ENCODE results near the gene PTPRM. TPM values are rescaled to one million over a fixed set of nuclear protein-coding genes. Genes with fewer than 3 reads are reported as not detected.
A peak's percentile ranks its signal among the peaks of the same experiment; 100 is the strongest.

Gene PTPRM
- polyA plus RNA-seq, 6 donors from 2014 or later = not detected

DNA sequence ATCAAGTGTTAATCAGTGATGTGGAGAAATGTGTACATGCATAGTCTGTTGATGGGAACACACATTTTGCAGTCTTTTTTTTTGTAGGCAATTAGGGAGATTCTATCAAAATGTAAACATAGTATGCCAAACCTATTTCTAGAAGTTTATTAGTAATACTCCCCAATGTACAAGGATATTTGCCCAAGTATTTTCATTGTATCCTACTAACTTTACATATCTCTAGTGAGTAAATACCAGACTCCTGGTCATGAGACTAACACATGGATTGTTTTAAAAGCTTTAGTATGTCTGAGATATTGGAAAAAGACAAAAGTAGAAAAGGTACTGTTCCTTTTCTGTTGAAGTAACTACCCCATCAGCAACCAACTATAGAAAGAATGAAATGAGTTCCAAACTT is 513.0 kb downstream of the PTPRM start:
- DNase-seq = no peak
- peaks cover 0 to 3% (median 0%) of the 10 kb centered on the region in 7 donors for H3K9me3 Mint-ChIP-seq

DNA sequence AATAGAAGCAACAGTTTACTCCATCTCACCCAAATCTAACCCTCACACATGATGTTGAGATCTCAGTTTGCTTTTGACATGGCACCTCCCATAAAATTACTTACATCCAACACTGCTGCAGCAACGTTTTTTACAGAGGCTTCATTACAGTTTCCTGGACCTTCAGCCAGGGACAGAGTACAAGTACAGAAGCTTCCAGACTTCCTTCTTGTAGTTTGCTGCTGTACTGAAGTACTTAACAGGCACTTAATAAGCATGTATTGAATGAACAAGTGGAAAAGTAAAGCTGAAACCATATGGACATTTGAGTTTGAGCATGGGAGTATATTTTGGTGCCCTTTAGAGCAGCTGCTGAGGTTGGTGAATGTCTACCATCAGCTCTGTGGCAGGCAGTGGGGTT is 514.2 kb downstream of the PTPRM start:
- H3K4me1 Mint-ChIP-seq = no peaks in the 10 kb centered on the region
- no peak for ATAC-seq (ENCODE audit: low read depth in 2 of 2)
- H3K9me3 Mint-ChIP-seq = peaks cover 0 to 3% (median 0%) of the 10 kb centered on the region in 7 donors
- DNase-seq = no peak
- H3K36me3 Mint-ChIP-seq = no peaks in the 10 kb centered on the region
- no peak overlapping the region for H3K4me3 Mint-ChIP-seq
- peaks cover 0 to 14% (median 0%) of the 10 kb centered on the region in 3 donors for H3K27me3 Mint-ChIP-seq
- H3K27ac Mint-ChIP-seq = no peak overlapping the region

More for the DNA sequence above, 513.0 kb downstream of the PTPRM start:
- Mint-ChIP-seq H3K27ac (no peak overlapping the region), H3K4me1 (no peaks in the 10 kb centered on the region), H3K27me3 (peaks cover 0 to 14% (median 0%) of the 10 kb centered on the region in 3 donors), H3K36me3 (no peaks in the 10 kb centered on the region), H3K4me3 (no peak overlapping the region)
- ATAC-seq (ENCODE audit: low read depth in 2 of 2) = no peak

DNA sequence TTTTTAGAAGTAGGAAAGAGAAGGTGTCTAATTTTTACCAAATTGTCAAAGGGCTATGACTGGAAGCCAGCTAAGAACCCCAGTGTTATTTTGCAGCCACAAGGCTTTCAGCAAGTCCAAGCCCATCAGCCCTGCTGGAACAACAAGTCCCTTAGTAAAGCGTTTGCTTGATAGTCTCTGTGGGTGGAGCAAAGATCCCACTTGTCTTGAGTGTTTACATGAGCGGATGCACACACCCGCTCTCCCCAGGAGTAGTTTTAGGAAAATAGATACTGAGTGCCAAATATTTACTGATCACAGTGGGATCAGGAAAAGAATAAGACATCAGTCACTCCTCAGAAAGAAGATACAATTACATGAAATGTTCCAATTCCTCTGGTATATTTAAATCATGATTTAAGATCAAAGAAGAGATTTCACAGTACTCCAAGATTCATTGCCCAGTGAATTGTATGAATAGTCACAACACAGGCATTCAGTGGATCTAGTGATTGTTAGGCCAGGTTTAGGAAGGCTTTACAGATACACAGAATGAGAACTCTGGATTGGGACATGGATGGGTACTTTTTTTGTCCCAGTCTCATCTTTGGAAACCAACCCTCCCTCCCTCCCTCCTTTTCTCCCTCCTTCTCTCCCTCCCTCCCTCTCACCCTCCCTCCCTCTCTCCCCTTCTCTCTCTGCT is 514.9 kb downstream of the PTPRM start:
- peaks cover 0 to 14% (median 0%) of the 10 kb centered on the region in 3 donors for H3K27me3 Mint-ChIP-seq
- H3K9me3 Mint-ChIP-seq = peaks cover 0 to 3% (median 0%) of the 10 kb centered on the region in 7 donors
- H3K27ac Mint-ChIP-seq = no peak overlapping the region
- H3K4me1 Mint-ChIP-seq = no peaks in the 10 kb centered on the region
- no peak for DNase-seq
- no peak overlapping the region for H3K4me3 Mint-ChIP-seq
- no peak for ATAC-seq (ENCODE audit: low read depth in 2 of 2)
- H3K36me3 Mint-ChIP-seq = no peaks in the 10 kb centered on the region

DNA sequence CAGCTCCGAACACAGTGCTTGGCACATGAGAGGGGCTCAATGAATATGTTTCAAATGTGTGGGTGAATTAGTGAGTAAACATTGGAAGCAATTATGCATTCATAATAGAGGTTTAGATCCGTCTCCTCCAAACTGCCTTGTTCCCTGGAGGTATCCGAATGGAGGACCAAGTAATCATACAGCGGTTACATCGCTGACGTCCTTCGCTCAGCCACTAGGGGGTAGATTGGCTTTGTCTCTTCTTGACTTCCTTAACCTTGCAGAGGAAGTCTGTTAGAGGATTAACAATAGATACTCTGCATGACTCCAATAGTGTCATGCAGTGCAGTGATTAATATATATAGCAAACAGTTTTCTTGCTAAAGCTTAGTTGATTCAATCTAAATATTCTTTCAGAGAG is 517.0 kb downstream of the PTPRM start:
- no peak for ATAC-seq (ENCODE audit: low read depth in 2 of 2)
- H3K4me1 Mint-ChIP-seq = no peaks in the 10 kb centered on the region
- H3K36me3 Mint-ChIP-seq = no peaks in the 10 kb centered on the region
- H3K4me3 Mint-ChIP-seq = no peak overlapping the region
- H3K9me3 Mint-ChIP-seq = peaks cover 0 to 3% (median 0%) of the 10 kb centered on the region in 7 donors
- H3K27me3 Mint-ChIP-seq = peaks cover 0 to 14% (median 0%) of the 10 kb centered on the region in 3 donors
- DNase-seq = no peak
- H3K27ac Mint-ChIP-seq = no peak overlapping the region

DNA sequence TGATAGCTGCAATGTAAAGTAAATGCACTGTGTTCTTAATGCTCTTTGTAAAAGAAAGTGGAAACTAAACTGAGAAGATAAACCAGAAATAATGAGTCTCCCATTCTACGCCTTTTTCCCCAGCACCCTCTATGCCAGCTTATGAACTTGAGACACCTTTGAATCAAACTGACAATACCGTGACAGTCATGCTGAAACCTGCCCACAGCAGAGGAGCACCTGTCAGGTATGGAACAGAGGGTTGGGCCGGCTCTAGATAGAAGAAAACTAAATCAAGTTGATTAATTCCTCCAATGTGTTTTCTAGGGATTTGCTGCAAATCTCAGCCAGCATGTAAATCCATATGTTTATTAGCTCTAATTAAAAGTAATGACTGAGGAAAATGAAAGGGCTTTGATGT is 521.5 kb downstream of the PTPRM start:
- Mint-ChIP-seq H3K9me3 (no peaks in the 10 kb centered on the region), H3K4me1 (no peaks in the 10 kb centered on the region), H3K36me3 (no peaks in the 10 kb centered on the region), H3K4me3 (no peak overlapping the region), H3K27me3 (peaks cover 0 to 5% (median 0%) of the 10 kb centered on the region in 3 donors), H3K27ac (no peak overlapping the region)
- ATAC-seq (ENCODE audit: low read depth in 2 of 2) = no peak
- DNase-seq = no peak

DNA sequence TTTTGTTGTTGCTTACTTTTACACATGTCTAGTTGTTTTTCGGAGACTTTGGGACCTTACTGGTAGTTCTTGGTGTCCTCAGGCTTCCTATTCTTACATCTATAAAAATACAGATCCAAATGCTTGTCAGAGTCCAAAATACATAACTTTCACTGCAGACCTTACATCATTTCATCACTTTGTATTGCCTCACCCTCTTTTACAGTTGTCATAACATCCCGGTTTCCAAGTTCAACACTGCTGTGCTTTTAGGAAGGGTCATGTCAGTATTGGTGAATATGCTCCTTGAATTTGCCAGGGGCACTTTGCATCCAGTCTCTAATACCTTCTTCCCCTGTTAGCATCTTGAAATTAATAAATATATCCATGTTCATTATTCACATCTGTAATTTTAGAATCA is 523.9 kb downstream of the PTPRM start:
- Mint-ChIP-seq H3K27ac (no peak overlapping the region), H3K9me3 (peaks cover 0 to 6% (median 0%) of the 10 kb centered on the region in 7 donors), H3K27me3 (peaks cover 0 to 5% (median 0%) of the 10 kb centered on the region in 3 donors), H3K4me1 (no peaks in the 10 kb centered on the region), H3K36me3 (no peaks in the 10 kb centered on the region), H3K4me3 (no peak overlapping the region)
- DNase-seq (no peak), ATAC-seq (ENCODE audit: low read depth in 2 of 2) (no peak)

DNA sequence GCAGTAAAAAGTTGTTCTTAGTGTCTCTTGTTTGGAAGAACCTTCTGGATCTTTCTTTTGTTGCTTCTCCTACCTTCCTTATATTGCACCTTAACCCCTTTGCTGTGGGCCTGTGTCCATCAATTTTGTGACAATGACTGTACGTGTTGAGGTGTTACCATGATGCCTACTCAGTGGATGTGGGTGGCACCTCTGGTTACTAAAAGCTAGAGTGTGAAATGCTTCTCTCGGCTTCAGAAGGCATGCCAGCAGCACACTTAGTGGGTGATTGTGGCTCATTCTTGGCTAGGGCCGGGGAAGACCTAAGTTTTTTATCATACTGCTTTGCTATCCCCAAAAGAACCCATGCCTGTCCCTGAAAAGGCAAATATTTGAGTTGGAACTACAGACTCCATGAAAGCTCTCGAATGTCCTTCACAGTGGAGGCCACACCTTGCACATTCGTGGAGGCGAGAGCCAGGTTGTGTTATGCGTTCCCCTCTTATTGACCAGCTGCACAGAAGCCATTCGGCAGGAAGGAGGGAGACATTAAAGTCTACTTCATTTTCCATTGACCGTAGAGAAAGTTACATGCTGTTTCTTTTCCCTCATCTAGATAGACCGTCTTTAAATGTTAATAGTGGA is 528.9 kb downstream of the PTPRM start:
- ATAC-seq (ENCODE audit: low read depth in 2 of 2) = no peak
- H3K27ac Mint-ChIP-seq = no peak overlapping the region
- no peak for DNase-seq
- H3K9me3 Mint-ChIP-seq = peaks cover 0 to 11% (median 0%) of the 10 kb centered on the region in 7 donors
- H3K4me1 Mint-ChIP-seq = no peaks in the 10 kb centered on the region
- H3K36me3 Mint-ChIP-seq = no peaks in the 10 kb centered on the region
- peaks cover 0 to 10% (median 0%) of the 10 kb centered on the region in 3 donors for H3K27me3 Mint-ChIP-seq
- no peak overlapping the region for H3K4me3 Mint-ChIP-seq

DNA sequence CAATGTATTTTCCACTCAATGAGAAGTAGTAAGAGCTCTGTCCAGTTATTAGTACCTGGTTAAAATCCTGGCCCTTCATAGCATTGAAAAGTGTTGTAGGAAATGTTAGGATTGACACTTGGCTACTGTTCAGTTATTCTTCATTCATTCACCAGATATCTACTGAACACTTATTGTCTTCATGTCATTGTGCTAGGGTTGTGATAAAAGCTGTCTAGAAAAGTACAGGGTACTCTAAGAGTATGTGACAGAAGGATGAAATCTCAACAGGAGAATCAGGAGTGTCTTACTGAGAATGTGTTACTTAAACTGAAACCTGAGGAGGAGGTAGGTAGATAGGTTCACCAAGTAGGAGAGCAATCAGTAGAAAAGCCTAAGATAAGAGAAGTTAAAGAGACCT is 530.3 kb downstream of the PTPRM start:
- H3K27me3 Mint-ChIP-seq = peaks cover 0 to 4% (median 0%) of the 10 kb centered on the region in 3 donors
- no peaks in the 10 kb centered on the region for H3K36me3 Mint-ChIP-seq
- peak overlapping the region in 1 of 8 donors; percentile 31 for H3K4me3 Mint-ChIP-seq
- H3K9me3 Mint-ChIP-seq = peaks cover 0 to 12% (median 2%) of the 10 kb centered on the region in 7 donors
- DNase-seq (no peak), ATAC-seq (ENCODE audit: low read depth in 2 of 2) (no peak)
- H3K4me1 Mint-ChIP-seq = no peaks in the 10 kb centered on the region
- H3K27ac Mint-ChIP-seq = no peak overlapping the region

DNA sequence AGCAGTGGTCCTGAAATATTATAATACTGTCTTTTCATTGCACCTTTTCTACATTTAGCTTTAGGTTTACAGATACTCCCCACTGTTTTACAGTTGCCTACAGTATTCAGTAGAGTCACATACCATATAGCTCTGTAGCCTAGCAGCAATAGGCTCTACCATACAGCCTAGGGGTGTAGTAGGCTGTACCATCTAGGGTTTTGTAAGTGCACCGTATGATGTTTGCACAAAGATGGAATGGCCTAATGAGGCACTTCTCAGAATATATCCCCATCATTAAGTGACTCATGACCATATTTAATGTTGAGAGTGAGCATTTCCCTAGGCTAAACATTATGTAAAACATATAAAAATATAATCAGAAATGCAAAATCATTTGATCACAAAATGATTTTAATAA is 530.8 kb downstream of the PTPRM start:
- peaks cover 0 to 4% (median 0%) of the 10 kb centered on the region in 3 donors for H3K27me3 Mint-ChIP-seq
- H3K36me3 Mint-ChIP-seq = no peaks in the 10 kb centered on the region
- no peaks in the 10 kb centered on the region for H3K4me1 Mint-ChIP-seq
- H3K4me3 Mint-ChIP-seq = no peak overlapping the region
- DNase-seq (no peak), ATAC-seq (ENCODE audit: low read depth in 2 of 2) (no peak)
- no peak overlapping the region for H3K27ac Mint-ChIP-seq
- peaks cover 0 to 16% (median 5%) of the 10 kb centered on the region in 7 donors for H3K9me3 Mint-ChIP-seq

DNA sequence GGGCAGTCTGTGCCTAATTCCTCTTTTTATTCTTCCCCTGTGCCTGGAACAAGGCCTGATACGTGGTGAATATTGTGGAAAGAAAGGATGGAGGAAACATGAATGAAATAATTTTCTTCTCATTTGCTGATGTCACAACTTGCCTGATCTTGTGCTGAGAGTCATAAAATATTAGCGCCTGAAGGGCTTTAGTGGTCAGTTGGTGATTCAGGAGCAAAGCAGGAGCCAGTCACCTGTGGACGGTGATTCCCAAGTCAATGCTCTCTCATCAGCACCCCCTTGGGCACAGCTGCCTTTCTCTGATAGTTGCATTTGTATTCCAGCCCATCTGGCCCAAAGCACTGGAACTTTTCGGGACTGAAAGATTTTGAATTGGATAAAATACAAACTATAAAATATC is 539.5 kb downstream of the PTPRM start:
- ATAC-seq (ENCODE audit: low read depth in 2 of 2) = no peak
- no peak overlapping the region for H3K4me3 Mint-ChIP-seq

DNA sequence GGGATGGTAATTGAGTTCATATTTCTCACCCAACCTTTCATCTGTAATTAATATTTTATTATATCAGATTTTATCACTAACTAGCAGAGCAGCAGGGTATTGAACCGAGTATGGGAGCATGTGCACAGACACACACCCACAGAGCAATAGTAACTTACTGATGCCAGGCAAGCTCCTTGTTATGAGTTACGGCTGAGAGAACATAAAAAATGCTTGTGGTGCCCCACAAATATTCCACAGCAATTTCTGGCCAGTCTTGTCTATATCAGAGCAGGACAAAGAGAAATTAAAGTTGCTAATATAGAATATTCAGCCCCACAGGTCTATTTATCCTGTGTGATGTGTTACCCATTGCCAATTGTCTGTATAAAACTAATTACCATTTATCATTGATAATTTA is 540.3 kb downstream of the PTPRM start:
- Mint-ChIP-seq H3K9me3 (peaks cover 0 to 6% (median 4%) of the 10 kb centered on the region in 7 donors), H3K27ac (no peak overlapping the region), H3K27me3 (no peaks in the 10 kb centered on the region), H3K4me1 (no peaks in the 10 kb centered on the region), H3K4me3 (no peak overlapping the region), H3K36me3 (no peaks in the 10 kb centered on the region)
- DNase-seq (no peak), ATAC-seq (ENCODE audit: low read depth in 2 of 2) (no peak)

More for the DNA sequence above, 539.5 kb downstream of the PTPRM start:
- Mint-ChIP-seq H3K27ac (no peak overlapping the region), H3K4me1 (no peaks in the 10 kb centered on the region), H3K9me3 (peaks cover 0 to 7% (median 4%) of the 10 kb centered on the region in 7 donors), H3K27me3 (no peaks in the 10 kb centered on the region), H3K36me3 (no peaks in the 10 kb centered on the region)
- no peak for DNase-seq

DNA sequence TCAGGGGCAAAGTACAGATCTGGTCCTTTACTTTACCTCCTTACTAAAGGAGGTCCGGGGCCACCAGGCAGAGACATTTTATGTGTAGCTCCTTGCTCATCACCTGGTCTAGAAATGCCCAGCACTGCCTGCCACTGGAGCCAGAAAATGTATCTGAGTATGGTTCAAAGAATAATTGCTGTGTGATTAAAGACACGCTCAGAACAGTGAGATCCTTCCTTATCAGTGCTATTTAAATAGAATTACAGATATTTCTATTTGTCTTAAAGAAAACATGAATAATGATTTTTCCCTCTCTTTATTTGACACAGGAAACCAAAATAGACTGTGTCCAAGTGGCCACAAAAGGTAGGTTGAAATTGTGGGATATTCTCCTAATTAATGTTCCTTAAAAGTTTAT is 547.4 kb downstream of the PTPRM start:
- Mint-ChIP-seq H3K4me3 (no peak overlapping the region), H3K27me3 (no peaks in the 10 kb centered on the region), H3K36me3 (no peaks in the 10 kb centered on the region), H3K27ac (no peak overlapping the region), H3K4me1 (no peaks in the 10 kb centered on the region), H3K9me3 (peaks cover 0 to 3% (median 0%) of the 10 kb centered on the region in 7 donors)
- DNase-seq (no peak), ATAC-seq (ENCODE audit: low read depth in 2 of 2) (no peak)

DNA sequence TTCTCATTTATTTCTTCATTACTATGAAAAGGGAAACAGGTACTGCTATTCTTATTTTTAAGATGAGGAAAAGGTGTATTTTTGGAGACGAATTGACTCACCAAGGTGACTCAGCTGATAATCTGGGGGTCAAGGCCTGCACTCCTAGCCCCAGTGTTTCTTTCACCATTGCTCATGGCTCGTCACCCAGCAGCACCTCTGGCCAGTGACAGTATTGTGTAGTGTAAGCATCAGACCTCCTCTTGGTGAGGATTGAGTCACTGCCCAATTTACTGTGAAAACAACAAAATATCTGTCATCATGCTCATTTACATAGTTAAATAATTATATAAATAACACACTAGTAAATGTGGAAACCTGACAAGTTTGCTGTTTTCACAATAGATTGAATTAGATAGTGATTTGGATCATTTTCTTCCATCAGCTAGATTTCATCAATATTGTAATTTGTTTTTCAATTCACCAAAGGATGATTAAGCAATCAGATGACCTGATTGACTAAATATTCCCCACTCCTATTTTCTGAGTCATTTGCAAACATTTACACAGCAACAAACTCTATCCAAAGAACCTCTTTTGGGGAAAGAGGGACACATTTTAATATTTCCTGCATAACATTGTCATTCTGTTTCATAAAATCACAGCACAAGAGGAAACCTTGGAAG is 549.4 kb downstream of the PTPRM start:
- Mint-ChIP-seq H3K36me3 (no peaks in the 10 kb centered on the region), H3K27me3 (no peaks in the 10 kb centered on the region), H3K4me3 (no peak overlapping the region), H3K4me1 (no peaks in the 10 kb centered on the region), H3K9me3 (no peaks in the 10 kb centered on the region), H3K27ac (no peak overlapping the region)
- no peak for DNase-seq
- no peak for ATAC-seq (ENCODE audit: low read depth in 2 of 2)

DNA sequence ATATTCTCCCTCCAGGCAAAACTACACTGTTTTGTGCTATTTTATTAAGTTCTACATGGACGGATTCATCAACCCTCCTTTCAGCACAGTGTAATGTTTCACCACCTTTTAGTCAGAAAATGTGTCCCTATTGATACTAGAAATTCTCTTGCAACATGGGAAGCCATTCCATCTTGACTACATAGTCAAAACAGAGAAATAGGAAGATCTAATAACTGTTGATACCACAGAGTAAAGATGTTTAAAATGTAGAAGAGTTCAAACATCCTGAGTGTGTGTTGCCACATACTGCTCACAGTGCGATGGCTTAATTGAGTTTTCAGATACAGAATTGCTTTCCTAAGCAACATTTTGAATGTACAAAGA is 549.9 kb downstream of the PTPRM start:
- Mint-ChIP-seq H3K36me3 (no peaks in the 10 kb centered on the region), H3K4me1 (no peaks in the 10 kb centered on the region), H3K9me3 (no peaks in the 10 kb centered on the region), H3K27ac (no peak overlapping the region), H3K4me3 (no peak overlapping the region), H3K27me3 (no peaks in the 10 kb centered on the region)
- no peak for DNase-seq
- no peak for ATAC-seq (ENCODE audit: low read depth in 2 of 2)

All from naive B cell (primary cell).